ENCODE data around the gene NPTXR.

- TF ChIP-seq, protein P1, sequence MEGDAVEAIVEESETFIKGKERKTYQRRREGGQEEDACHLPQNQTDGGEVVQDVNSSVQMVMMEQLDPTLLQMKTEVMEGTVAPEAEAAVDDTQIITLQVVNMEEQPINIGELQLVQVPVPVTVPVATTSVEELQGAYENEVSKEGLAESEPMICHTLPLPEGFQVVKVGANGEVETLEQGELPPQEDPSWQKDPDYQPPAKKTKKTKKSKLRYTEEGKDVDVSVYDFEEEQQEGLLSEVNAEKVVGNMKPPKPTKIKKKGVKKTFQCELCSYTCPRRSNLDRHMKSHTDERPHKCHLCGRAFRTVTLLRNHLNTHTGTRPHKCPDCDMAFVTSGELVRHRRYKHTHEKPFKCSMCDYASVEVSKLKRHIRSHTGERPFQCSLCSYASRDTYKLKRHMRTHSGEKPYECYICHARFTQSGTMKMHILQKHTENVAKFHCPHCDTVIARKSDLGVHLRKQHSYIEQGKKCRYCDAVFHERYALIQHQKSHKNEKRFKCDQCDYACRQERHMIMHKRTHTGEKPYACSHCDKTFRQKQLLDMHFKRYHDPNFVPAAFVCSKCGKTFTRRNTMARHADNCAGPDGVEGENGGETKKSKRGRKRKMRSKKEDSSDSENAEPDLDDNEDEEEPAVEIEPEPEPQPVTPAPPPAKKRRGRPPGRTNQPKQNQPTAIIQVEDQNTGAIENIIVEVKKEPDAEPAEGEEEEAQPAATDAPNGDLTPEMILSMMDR (IDR thresholded peaks at IDR 0.05) = no peak
- TF ChIP-seq POLR2A (IDR thresholded peaks at IDR 0.05) = no peak
These were observed 10.8 kb downstream of the NPTXR start for GRCh38 chr22:38833061-38833460.
